PFSK-1 (cell line): Measurements from ENCODE around the gene EIF3L.
A peak's percentile ranks its signal among the peaks of the same experiment; 100 is the strongest.

Experiments used
- POLR2AphosphoS5 ChIP-seq: IDR thresholded peaks from 2 replicates; pipeline ENCODE4 v1.6.1; 2012; ENCODE audit warnings: low read depth, mild to moderate bottlenecking, control low read depth, low read length, moderate library complexity
- REST ChIP-seq, 2 experiments: IDR thresholded peaks; 2 replicates each; pipeline versions ENCODE4 v1.6.1 to v1.8.0; 2011 to 2012; ENCODE audit warnings: low read depth in 2 of 2, low read length in 2 of 2, control low read depth in 1 of 2, inconsistent platforms in 1 of 2, mild to moderate bottlenecking in 1 of 2, moderate library complexity in 1 of 2; ENCODE audit not compliant: insufficient read depth in 1 of 2
- TAF1 ChIP-seq: IDR thresholded peaks from 2 replicates; pipeline ENCODE4 v1.6.1; 2012; ENCODE audit warnings: low read length, control low read depth, borderline replicate concordance; ENCODE audit not compliant: insufficient read depth

- TF ChIP-seq POLR2AphosphoS5, result peak; percentile 92
- TF ChIP-seq TAF1, result peak; percentile 76; the same call in 1 of the 2 replicates
- TF ChIP-seq REST (IDR thresholded peaks at IDR 0.05; ENCODE audit: insufficient read depth in 1 of 2, low read depth in 2 of 2, low read length in 2 of 2), result no peak
These were observed 44.1 kb upstream of the EIF3L start for GRCh38 chr22:37804881-37805809.
